Activated T-cell treated with anti-CD3 and anti-CD28 coated beads for 4 hours (primary cell): ENCODE results near the gene SLC2A5.

Experiments used
- DNase-seq: peaks from one replicate; pipeline ENCODE4 v3.0.0-alpha.2; 2020

The SLC2A5 gene

GRCh38 chr1:9088807-9089206 is 19.4 kb upstream of the SLC2A5 start:
- DNase-seq, result no peak

DNA sequence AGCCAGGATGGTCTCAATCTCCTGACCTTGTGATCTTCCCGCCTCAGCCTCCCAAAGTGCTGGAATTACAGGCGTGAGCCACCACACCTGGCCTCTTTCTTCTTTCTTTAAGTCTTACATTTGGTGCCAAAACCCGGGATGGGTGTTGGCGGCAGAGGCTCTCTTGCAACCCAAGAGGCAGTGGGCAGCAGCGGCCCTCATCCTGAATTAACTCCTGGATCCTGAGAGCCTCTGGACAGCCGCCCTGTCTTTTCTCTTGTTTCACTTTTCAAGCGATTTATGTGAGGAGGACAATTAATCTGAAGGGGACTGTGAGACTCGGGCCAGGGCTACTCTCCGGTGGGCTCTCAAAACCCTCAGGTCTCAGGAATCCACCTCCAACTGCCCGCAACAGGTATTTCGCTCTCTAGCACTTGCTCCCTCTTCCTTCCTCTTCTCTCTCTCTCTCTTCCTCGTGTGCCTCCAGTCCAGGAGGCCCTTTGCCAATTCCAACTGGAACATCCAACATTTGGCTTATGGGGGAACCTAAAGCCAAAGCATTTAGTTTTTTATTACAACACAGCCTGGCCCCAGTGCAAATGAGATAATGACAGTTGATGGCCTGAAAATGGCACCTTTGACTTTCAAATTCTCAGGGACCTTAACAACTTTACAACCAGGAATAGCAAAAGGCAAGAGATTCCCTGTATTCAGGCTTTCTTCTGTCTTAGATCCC is 18.1 kb upstream of the SLC2A5 start:
- DNase-seq, result no peak

DNA sequence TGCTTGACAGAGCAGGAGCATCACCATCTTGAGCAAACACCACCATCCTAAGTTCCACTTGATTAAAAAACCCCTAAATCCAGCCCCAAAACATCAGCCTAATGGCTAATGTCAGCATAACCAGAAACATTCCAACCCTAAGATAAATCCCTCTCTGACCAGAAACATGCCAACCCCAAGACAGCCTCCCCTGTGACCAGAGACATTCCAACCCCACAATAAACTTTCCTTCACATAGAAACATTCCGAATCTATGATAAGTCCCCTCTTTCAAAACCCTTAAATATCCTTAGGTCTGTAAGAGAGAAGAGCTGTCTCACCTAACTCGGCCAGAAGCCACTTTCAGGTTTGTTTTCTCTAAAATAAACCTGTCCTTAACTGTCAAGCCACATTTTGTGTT is 17.4 kb upstream of the SLC2A5 start:
- no peak for DNase-seq

DNA sequence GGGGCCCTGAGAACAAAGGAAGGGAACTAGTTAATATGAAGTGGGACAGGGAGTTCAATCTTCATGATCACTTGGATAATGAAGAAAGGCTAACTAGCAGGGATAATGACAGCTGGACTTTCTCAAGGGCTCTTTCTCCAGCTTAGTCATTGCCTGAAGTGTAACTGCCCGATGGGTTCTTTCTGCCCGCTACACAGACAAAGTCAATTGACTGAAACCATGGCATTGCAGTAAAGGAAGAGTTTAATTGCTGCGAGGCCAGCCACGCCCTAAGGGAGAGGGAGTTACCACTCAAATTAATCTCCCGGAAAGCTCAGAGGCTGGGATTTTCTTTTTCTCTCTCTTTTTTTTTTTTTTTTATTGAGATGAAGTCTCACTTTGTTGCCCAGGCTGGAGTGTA is 16.6 kb upstream of the SLC2A5 start:
- DNase-seq, result no peak

- no peak for DNase-seq
These were observed 16.0 kb upstream of the SLC2A5 start for GRCh38 chr1:9085306-9085940.

GRCh38 chr1:9084906-9085305 is 15.5 kb upstream of the SLC2A5 start:
- no peak for DNase-seq

DNA sequence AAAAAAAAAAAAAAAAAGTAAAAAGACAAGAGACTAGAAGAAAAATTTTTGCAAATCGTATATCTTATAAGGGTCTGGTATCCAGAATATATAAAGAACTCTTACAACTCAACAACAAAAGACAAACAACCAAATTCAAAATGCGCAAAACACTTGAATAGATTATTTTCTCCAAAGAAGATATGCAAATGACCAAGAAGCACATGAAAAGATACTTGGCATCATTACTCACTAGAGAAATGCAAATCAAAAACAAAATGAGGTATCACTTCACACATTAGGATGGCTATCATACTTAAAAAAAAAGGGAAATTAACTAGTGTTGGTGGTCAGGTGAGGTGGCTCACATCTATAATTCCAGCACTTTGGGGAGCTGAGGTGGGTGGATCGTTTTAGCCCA is 12.0 kb upstream of the SLC2A5 start:
- no peak for DNase-seq

GRCh38 chr1:9080705-9081291 is 11.4 kb upstream of the SLC2A5 start:
- DNase-seq, result no peak

GRCh38 chr1:9079988-9080704 is 10.7 kb upstream of the SLC2A5 start:
- no peak for DNase-seq

GRCh38 chr1:9078752-9079500 is 9.5 kb upstream of the SLC2A5 start:
- no peak for DNase-seq

DNA sequence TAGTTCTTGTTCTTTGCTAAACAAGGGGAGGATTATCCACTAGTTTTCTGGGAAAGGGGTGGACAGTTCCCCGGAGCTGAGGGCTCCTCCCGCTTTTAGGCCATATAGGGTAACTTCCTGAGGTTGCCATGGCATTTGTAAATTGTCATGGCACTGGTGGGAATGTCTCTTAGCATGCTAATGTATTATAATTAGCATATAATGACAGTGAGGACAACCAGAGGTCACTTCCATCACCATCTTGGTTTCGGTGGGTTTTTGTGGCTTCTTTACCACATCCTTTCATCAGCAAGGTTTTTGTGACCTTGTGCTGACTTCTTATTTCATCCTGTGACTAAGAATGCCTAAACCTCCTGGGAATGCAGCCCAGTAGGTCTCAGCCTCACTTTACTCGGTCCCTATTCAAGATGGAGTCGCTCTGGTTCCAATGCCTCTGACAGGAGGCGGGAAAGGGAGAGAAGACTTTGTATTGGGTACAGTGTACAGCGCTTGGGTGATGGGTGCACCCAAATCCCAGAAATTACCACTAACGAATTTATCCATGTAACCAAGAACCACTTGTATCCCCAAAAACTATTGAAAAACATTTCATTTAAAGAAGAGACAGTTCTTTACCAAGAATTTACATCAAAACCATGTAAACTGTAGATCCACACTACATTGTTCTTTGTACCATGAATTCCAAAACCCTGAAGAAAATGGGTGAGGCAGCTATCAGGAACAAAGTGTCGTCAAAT is 8.7 kb upstream of the SLC2A5 start:
- DNase-seq, result no peak

DNA sequence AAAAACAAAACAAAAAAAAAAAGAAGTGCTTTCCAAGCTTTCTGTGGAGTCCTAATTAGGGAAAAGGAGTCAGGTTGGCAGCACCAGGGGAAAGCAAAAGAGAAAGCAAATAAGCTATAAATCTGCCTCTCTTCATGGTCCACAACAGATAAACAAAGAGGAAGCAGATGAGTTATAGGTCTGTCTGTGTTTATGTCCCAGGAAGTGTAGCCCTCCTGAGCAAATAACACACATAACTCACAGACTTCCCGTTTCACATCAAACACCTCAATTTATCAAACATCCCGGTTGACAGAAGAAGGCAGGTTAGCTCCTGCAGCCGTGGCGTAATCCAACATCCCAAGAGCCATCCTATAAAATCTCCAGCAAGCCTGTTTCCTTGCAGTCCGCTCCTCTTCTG is 5.6 kb upstream of the SLC2A5 start:
- DNase-seq, result no peak

- no peak for DNase-seq
These were observed 3.7 kb upstream of the SLC2A5 start for GRCh38 chr1:9073143-9073542.

GRCh38 chr1:9071554-9072235 is 2.3 kb upstream of the SLC2A5 start:
- DNase-seq, result no peak

DNA sequence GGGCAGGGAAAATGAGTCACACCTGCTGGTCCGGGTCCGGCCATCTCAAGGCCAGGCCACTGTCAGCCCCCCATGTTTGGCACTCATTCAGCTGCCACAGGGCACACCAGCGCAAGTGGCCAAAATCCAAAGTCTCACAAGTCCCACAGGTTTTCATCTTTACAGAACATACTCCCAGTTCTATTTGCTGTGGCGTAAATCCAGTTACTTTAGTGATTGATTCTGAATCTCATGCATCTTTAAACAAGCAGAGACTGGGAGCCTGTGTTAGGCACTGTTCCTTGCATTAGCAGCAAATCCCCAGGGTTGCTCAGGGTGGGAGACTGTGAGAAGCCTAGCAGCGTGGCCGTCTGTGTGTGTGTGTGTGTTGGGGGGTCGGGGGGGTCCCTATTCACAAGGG is 1.1 kb upstream of the SLC2A5 start:
- DNase-seq, result no peak

DNA sequence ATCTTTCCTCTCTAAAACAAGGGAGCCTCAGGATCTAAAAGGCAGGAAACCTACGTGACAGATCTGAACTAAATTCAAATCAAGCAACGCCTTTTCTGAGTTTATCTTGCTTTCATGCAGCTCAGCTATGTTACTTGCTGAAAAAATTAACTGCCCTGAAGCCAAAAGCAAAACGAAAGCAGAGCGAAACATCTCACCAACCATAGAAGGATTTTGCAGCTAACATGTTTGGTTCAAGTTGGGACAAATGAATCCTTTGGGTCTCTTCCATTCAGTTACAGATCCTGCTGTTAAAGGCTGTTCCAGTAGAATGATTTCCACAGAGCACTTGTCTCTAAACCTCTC is 482 bp downstream of the SLC2A5 start:
- no peak for DNase-seq

- DNase-seq, result no peak
These were observed 2.3 kb downstream of the SLC2A5 start for GRCh38 chr1:9066945-9067807.

GRCh38 chr1:9065213-9065751 is 4.2 kb downstream of the SLC2A5 start:
- DNase-seq, result no peak

- no peak for DNase-seq
These were observed 6.6 kb downstream of the SLC2A5 start for GRCh38 chr1:9062846-9063245.

GRCh38 chr1:9062021-9062471 is 7.4 kb downstream of the SLC2A5 start:
- no peak for DNase-seq
